OCI-LY1 (cell line): ENCODE measurements around the gene MDC1.

ENCODE experiments used
- CTCF ChIP-seq: fragments of 200-600 bp; sonication (generic), shearing (Covaris generic); IDR thresholded peaks from 2 replicates; pipeline ENCODE4 v1.5.1; 2017; ENCODE audit warnings: mild to moderate bottlenecking, antibody characterized with exemption, low read length, moderate library complexity, mixed read lengths
- EZH2 ChIP-seq: fragments of 200-600 bp; sonication (generic), shearing (Covaris generic); IDR thresholded peaks from 2 replicates; pipeline ENCODE4 v1.8.0; 2017; ENCODE audit warnings: borderline replicate concordance, mixed run types, mild to moderate bottlenecking, antibody characterized with exemption, low read length, moderate library complexity, mixed read lengths

- TF ChIP-seq CTCF, result no peak
- no peak for TF ChIP-seq EZH2
These were observed 32.7 kb upstream of the MDC1 start for GRCh38 chr6:30749554-30750378.
